ENCODE measurements around the gene EAF2.
"Not testable (repeated sequence)": the region's sequence is repeated elsewhere in the genome, so short reads cannot be mapped to it uniquely, and the experiment has no call there.

EAF2 gene

GRCh38 chr3:121863247-121863646 lies 28.2 kb downstream of the EAF2 start:
- not testable (repeated sequence) for DNase-seq (ENCODE audit: low read depth, low spot score)

GRCh38 chr3:121863801-121864200 lies 28.8 kb downstream of the EAF2 start:
- DNase-seq (ENCODE audit: low read depth, low spot score): no peak

- DNase-seq (ENCODE audit: low read depth, low spot score): no peak
These were observed 34.7 kb downstream of the EAF2 start for GRCh38 chr3:121869736-121870135.

DNA sequence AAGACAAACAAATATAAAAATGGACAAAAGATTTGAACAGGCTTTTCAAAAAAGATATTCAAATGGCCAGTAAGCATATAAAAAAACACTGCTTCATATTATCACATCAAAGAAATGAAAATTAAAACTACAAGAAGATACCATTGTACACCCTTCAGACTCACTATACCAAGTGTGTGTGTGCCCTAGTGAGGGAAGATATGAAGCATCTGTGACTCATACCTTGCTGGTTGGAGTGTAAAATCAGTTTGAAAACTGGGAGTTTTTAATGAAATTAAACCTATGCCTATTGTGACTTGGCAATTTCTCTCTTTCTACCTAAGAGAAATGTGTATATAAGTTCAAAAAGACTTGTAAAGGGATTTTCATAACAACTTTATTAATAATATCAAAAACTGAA lies 35.7 kb downstream of the EAF2 start:
- DNase-seq (ENCODE audit: low read depth, low spot score): no peak

DNA sequence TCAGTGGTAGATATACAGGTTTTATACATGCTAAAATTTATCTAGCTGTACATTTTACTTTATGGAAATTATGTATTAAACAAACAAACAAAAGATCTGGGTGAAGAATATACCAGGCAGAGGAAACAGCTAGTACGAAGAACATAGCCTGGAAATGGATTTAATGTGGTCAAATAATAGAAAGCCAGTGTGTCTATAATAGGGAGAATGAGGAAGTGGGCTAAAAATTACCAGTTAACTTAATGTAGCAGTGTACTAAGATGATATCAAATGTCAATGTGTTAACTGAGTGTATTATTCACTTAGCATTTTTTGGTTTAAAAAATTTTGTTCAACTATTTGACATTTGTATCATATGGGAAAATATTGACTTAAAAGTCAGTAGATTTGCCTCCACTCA lies 36.4 kb downstream of the EAF2 start:
- no peak for DNase-seq (ENCODE audit: low read depth, low spot score)

- DNase-seq (ENCODE audit: low read depth, low spot score): no peak
These were observed 43.4 kb downstream of the EAF2 start for GRCh38 chr3:121878411-121878810.

GRCh38 chr3:121883507-121883906 lies 48.5 kb downstream of the EAF2 start:
- no peak for DNase-seq (ENCODE audit: low read depth, low spot score)

DNA sequence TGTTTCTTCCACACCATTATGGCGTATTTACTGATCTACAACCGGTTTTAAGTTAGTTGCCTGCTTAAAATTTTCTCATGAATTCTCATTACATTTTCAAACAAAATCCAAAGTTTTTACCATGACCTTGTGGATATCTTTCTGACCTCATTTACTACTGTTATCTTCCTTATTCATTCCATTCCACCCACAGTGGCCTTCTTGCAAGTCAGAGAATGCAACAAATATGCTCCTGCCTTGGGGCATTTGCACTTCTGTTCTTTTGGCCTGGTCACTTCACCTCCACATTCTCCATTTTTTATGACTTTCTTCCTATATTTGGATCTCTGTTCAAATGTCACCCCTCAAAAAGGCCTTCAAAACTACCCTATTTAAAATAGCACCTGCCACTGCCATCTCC lies 50.4 kb downstream of the EAF2 start:
- no peak for DNase-seq (ENCODE audit: low read depth, low spot score)

GRCh38 chr3:121894301-121894990 lies 59.4 kb downstream of the EAF2 start, which contains the start of gene SLC15A2:
SLC15A2 (plus strand) TSS chr3:121894401; CDS start chr3:121894477, 76 bp downstream.
- no peak for DNase-seq (ENCODE audit: low read depth, low spot score)

DNA sequence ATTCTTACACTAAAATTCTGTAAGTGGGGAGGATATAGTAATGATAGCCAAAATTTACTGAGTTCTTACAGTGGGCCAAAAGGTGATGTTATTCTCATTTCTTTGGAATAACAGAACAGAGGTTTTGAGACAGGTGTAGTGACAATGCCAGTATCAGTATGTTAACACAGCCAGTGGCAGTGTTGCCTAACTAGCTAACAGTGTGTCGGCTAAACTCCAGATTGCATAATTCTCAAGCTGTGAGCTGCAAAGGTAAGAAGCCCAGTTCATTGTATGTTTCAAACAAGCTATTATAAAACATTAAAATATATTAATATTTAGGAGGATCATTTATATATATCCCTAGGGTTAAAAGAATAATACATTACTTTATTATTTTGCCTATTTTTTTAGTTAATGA lies 60.1 kb downstream of the EAF2 start:
- DNase-seq (ENCODE audit: low read depth, low spot score): no peak

GRCh38 chr3:121895736-121896135 lies 60.7 kb downstream of the EAF2 start:
- no peak for DNase-seq (ENCODE audit: low read depth, low spot score)

GRCh38 chr3:121896823-121897222 lies 61.8 kb downstream of the EAF2 start:
- no peak for DNase-seq (ENCODE audit: low read depth, low spot score)

DNA sequence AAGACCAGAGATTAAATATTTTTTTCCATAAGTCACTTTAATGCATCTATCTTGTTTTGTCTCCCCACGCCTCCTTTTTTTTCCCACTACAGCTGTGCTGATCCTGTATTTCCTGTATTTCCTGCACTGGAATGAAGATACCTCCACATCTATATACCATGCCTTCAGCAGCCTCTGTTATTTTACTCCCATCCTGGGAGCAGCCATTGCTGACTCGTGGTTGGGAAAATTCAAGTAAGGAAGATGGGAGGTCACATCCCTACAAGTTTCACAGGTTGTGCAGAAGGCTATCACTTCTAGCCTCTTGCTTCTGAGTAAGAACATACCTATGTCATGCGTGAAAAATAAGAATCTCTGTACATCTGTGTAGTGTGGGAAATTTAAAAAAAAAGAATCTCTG lies 62.3 kb downstream of the EAF2 start:
- no peak for DNase-seq (ENCODE audit: low read depth, low spot score)

GRCh38 chr3:121913305-121913990 lies 78.4 kb downstream of the EAF2 start:
- DNase-seq (ENCODE audit: low read depth, low spot score): no peak

GRCh38 chr3:121914081-121914998 lies 79.3 kb downstream of the EAF2 start:
- no peak for DNase-seq (ENCODE audit: low read depth, low spot score)

GRCh38 chr3:121916189-121916588 lies 81.2 kb downstream of the EAF2 start:
- DNase-seq (ENCODE audit: low read depth, low spot score): no peak

- no peak for DNase-seq (ENCODE audit: low read depth, low spot score)
These were observed 83.9 kb downstream of the EAF2 start for GRCh38 chr3:121918779-121919483.

- DNase-seq (ENCODE audit: low read depth, low spot score): no peak
These were observed 89.7 kb downstream of the EAF2 start for GRCh38 chr3:121924734-121925133.

GRCh38 chr3:121926380-121926779 lies 91.4 kb downstream of the EAF2 start:
- DNase-seq (ENCODE audit: low read depth, low spot score): no peak

Data from activated CD4-positive, CD25-positive, alpha-beta regulatory T cell treated with anti-CD3 and anti-CD28 coated beads, Interleukin-2, amount 50 U/mL, for 16 hours (primary cell).